K562 (cell line): ENCODE data around the gene FIBP. TPM values are rescaled to one million over a fixed set of nuclear protein-coding genes. Genes with fewer than 3 reads are reported as not detected.

ENCODE experiments used
- ARID2 ChIP-seq: fragments of 450-650 bp; IDR thresholded peaks from 2 replicates; pipeline ENCODE4 v1.6.1; 2017; ENCODE audit warnings: antibody characterized with exemption, mild to moderate bottlenecking
- CEBPB ChIP-seq: fragments of 450-650 bp; IDR thresholded peaks from 2 replicates; pipeline ENCODE4 v1.6.1; 2016; ENCODE audit warnings: missing genetic modification characterization, missing compliant biosample characterization
- ESRRA ChIP-seq: fragments of 450-650 bp; IDR thresholded peaks from 2 replicates; pipeline ENCODE4 v1.6.1; 2014; ENCODE audit warnings: low read depth, mild to moderate bottlenecking, moderate library complexity, borderline replicate concordance
- ESRRB ChIP-seq: fragments of 250-450 bp; sonication (Bioruptor Pico); IDR thresholded peaks from 2 replicates; pipeline ENCODE4 v1.5.0; 2020; ENCODE audit warnings: mild to moderate bottlenecking, moderate library complexity, borderline replicate concordance
- FOSL1 ChIP-seq: fragments of 200-800 bp; sonication (Bioruptor generic); conservative IDR thresholded peaks from 2 replicates; pipeline ENCODE4 v1.6.1; 2016; ENCODE audit warnings: missing genetic modification characterization, missing compliant biosample characterization
- HMGN3 ChIP-seq: IDR thresholded peaks from 2 replicates; pipeline ENCODE4 v1.6.1; 2011; ENCODE audit warnings: borderline replicate concordance, low read depth, mild to moderate bottlenecking, mixed read lengths, low read length; ENCODE audit not compliant: insufficient read length; ENCODE audit errors: extremely low read depth
- HNRNPL ChIP-seq: fragments of 200-400 bp; formaldehyde crosslinking; IDR thresholded peaks from 2 replicates; pipeline ENCODE4 v1.6.1; 2017; ENCODE audit warnings: low read depth, mild to moderate bottlenecking, low read length
- HNRNPLL ChIP-seq: fragments of 200-400 bp; formaldehyde crosslinking; IDR thresholded peaks from 2 replicates; pipeline ENCODE4 v1.6.1; 2017; ENCODE audit warnings: low read length, low read depth, mild to moderate bottlenecking; ENCODE audit not compliant: poor library complexity, severe bottlenecking
- KLF6 ChIP-seq: fragments of 250-450 bp; sonication (Bioruptor Pico); IDR thresholded peaks from 2 replicates; pipeline ENCODE4 v1.4.0; 2020; ENCODE audit warnings: mild to moderate bottlenecking, moderate library complexity, borderline replicate concordance
- NR3C1 ChIP-seq: sonication (generic); formaldehyde crosslinking; IDR thresholded peaks from 2 replicates; pipeline ENCODE4 v1.8.1; 2022; ENCODE audit warnings: missing genetic modification reagents
- PRPF4 ChIP-seq: fragments of 200-400 bp; formaldehyde crosslinking; IDR thresholded peaks from one replicate; pipeline ENCODE4 v1.6.1; 2017; ENCODE audit warnings: low read length, low read depth, mild to moderate bottlenecking; ENCODE audit not compliant: insufficient read depth, poor library complexity, severe bottlenecking
- SIX5 ChIP-seq, 2 experiments: IDR thresholded peaks; 2 replicates each; pipeline ENCODE4 v1.6.1; 2011; ENCODE audit warnings: low read length in 2 of 2, borderline replicate concordance in 1 of 2, low read depth in 1 of 2, mild to moderate bottlenecking in 1 of 2, moderate library complexity in 1 of 2; ENCODE audit not compliant: insufficient read depth in 1 of 2
- STAT5A ChIP-seq: IDR thresholded peaks from 2 replicates; pipeline ENCODE4 v1.6.1; 2012; ENCODE audit warnings: low read length, inconsistent platforms, borderline replicate concordance
- TCF3 ChIP-seq: sonication (generic); formaldehyde crosslinking; IDR thresholded peaks from 2 replicates; pipeline ENCODE4 v1.4.0; 2020; ENCODE audit warnings: mild to moderate bottlenecking, missing genetic modification reagents
- TCF7L2 ChIP-seq: fragments of 150-350 bp; IDR thresholded peaks from 2 replicates; pipeline ENCODE4 v1.6.1; 2016; ENCODE audit warnings: low read depth, mild to moderate bottlenecking, low read length, moderate library complexity
- ZBTB11 ChIP-seq, 3 experiments: fragments of 200-800 bp in 1 of 3; fragments of 250-450 bp in 1 of 3; fragments of 450-650 bp in 1 of 3; sonication (Bioruptor Pico) in 1 of 3; sonication (Bioruptor generic) in 1 of 3; formaldehyde crosslinking in 1 of 3; IDR thresholded peaks; 2 replicates each; pipeline versions ENCODE4 v1.6.1 to v1.8.0; 2016 to 2022; ENCODE audit warnings: mild to moderate bottlenecking in 2 of 3, missing genetic modification characterization in 2 of 3, missing compliant biosample characterization in 1 of 3, moderate library complexity in 1 of 3
- ZBTB17 ChIP-seq: fragments of 450-650 bp; formaldehyde crosslinking; IDR thresholded peaks from 2 replicates; pipeline ENCODE4 v1.4.0; 2020; ENCODE audit warnings: mild to moderate bottlenecking
- ZBTB7A ChIP-seq: IDR thresholded peaks from 2 replicates; pipeline ENCODE4 v1.6.1; 2011; ENCODE audit warnings: low read depth, mild to moderate bottlenecking, low read length, moderate library complexity, borderline replicate concordance; ENCODE audit not compliant: control insufficient read depth
- ZNF140 ChIP-seq: fragments of 250-450 bp; sonication (Bioruptor Pico); IDR thresholded peaks from 2 replicates; pipeline ENCODE4 v1.8.0; 2021; ENCODE audit warnings: moderate library complexity, mild to moderate bottlenecking, inconsistent platforms
- ZNF212 ChIP-seq: fragments of 450-650 bp; formaldehyde crosslinking; IDR thresholded peaks from 2 replicates; pipeline ENCODE4 v1.4.0; 2020; ENCODE audit warnings: mild to moderate bottlenecking
- ZNF583 ChIP-seq: fragments of 250-450 bp; sonication (Bioruptor Pico); IDR thresholded peaks from 2 replicates; pipeline ENCODE4 v1.4.0; 2020
- polyA plus RNA-seq, 8 experiments: library from polyadenylated mRNA; depleted of rRNA in 4 of 8; stranded (reverse) in 5 of 8; unstranded in 3 of 8; fragments of >200 nt; fragmentation: Nextera tagmentation in 2 of 8; fragmentation: Illumina TruSeq in 1 of 8; extraction: Ambion mirVana in 2 of 8; extraction: Trizol in 1 of 8; gene quantifications; 2 replicates each; pipeline versions ENCODE4 v1.2.1 to v1.2.3, GENCODE V29; 2011 to 2014; ENCODE audit warnings: inconsistent platforms in 1 of 8, missing spikeins in 1 of 8
- total RNA-seq, 7 experiments: library from RNA; depleted of rRNA in 6 of 7; stranded (reverse); fragments of >200 nt in 6 of 7; fragmentation: Illumina TruSeq in 2 of 7; extraction: Trizol in 2 of 7; gene quantifications; 2 replicates each; pipeline versions ENCODE4 v1.2.1 to v1.2.3, GENCODE V29; 2011 to 2021; ENCODE audit warnings: low replicate concordance in 1 of 7

FIBP gene
- total and polyA plus RNA-seq, 9 of the 15 experiments (the other 6 are each of a cell fraction or from before 2014, with no cell fraction given) = 41.2 to 79.2 (median 48.6) TPM

GRCh38 chr11:65860278-65861164 is 27.8 kb downstream of the FIBP start, which contains the start of gene MUS81 (continued):
- TF ChIP-seq HNRNPLL (peak; percentile 29), ARID2 (no peak), ZNF583 (CRISPR knock-in tag) (peak; percentile 63; the same call in 1 of the 2 replicates), ZBTB11 (CRISPR knock-in tag; IDR thresholded peaks at IDR 0.05) (peak in 2 of 3 experiments; percentile 53 to 88; a peak in 2 of 6 replicates), TCF7L2 (no peak), ZNF140 (no peak), STAT5A (peak; percentile 21; the same call in 1 of the 2 replicates), CEBPB (no peak), PRPF4 (peak; percentile 76), ESRRB (CRISPR knock-in tag) (no peak), ZBTB7A (peak; percentile 91), ZNF212 (CRISPR knock-in tag) (peak; percentile 42; the same call in 1 of the 2 replicates), ESRRA (peak; percentile 81; the same call in 1 of the 2 replicates), HMGN3 (peak; percentile 94), NR3C1 (CRISPR knock-in tag) (no peak), HNRNPL (peak; percentile 27; the same call in 1 of the 2 replicates), KLF6 (CRISPR knock-in tag) (peak; percentile 57; the same call in 1 of the 2 replicates), ZBTB17 (CRISPR knock-in tag) (0 out of 2 replicates have a peak, but pooled peaks have one; percentile 68), TCF3 (CRISPR knock-in tag) (0 out of 2 replicates have a peak, but pooled peaks have one; percentile 13), SIX5 (IDR thresholded peaks at IDR 0.05; ENCODE audit: borderline replicate concordance in 1 of 2, insufficient read depth in 1 of 2, low read depth in 1 of 2, low read length in 2 of 2) (0 out of 4 replicates have a peak, but pooled peaks of 1 of the 2 experiments have one; percentile 11), FOSL1 (tag) (no peak)
